ENCODE data around the gene SCUBE1. TPM values are rescaled to one million over a fixed set of nuclear protein-coding genes. Genes with fewer than 3 reads are reported as not detected.

SCUBE1 gene
- total and polyA plus RNA-seq, 4 donors, result 0.88 to 18.7 (median 3.5) TPM

GRCh38 chr22:43151251-43152002 lies 191.7 kb downstream of the SCUBE1 start, which contains the start of gene TSPO:
TSPO (plus strand) TSS chr22:43151559; CDS start chr22:43159239, 7,680 bp downstream.
- Histone ChIP-seq H3K4me3 (ENCODE audit: low read length in 2 of 2) (peak within 1 kb of the TSS; percentile 68 to 78), H3K27ac (ENCODE audit: low read depth in 1 of 2, low read length in 2 of 2) (peak within 1 kb of the TSS in 1 of 2 donors; percentile 87), H3K9me3 (ENCODE audit: control insufficient read depth, low read length) (no peaks in the 10 kb centered on the region), H3K36me3 (ENCODE audit: control insufficient read depth in 1 of 2, insufficient read depth in 2 of 2, low read length in 1 of 2) (no peaks in the 10 kb centered on the region), H3K27me3 (ENCODE audit: control insufficient read depth in 1 of 2, insufficient read depth in 2 of 2, low read length in 1 of 2) (no peaks in the 10 kb centered on the region), H3K4me1 (ENCODE audit: control insufficient read depth in 1 of 2, insufficient read depth in 2 of 2, low read length in 2 of 2) (no peaks in the 10 kb centered on the region)
- peak; percentile 91 to 95 for DNase-seq
- peak; percentile 89 for ATAC-seq (ENCODE audit: low FRiP score)
- intact Hi-C loops (cut with DNase I), result loop anchor here in 1 of 2 donors (2.0 kb wide), 1 partner anchor 35 kb away; the partner anchor contains the start of gene TTLL12
- 0 to 1% methylated on average over 61 to 75 of the region's 75 CpGs for WGBS, 2 donors

DNA sequence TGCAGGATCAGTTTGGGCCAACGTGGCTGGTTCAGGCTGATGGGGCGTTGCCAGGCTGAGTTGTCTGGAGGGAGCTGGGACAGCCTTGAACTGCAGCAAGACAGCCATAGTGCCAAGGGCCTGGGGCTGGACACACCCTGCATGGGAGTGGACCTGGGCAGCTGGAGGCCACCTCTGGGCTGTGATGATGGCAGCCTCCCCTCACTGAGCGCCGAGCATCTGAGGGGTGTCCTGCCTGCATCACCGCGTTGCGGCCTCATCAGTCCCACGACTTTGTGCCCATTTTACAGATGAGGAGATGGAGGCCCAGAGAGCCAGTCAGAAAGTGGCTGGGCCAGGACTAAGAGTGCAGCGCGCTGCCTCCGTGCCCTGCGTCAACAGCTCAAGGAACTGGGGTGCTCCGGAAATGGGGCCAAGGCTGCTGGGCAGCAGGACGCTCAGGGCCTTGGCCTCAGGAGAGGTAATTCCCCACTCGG lies 192.4 kb downstream of the SCUBE1 start:
- 58 to 64% methylated on average over 15 of the region's 15 CpGs for WGBS, 2 donors
- Histone ChIP-seq H3K4me3 (ENCODE audit: low read length in 2 of 2) (no peak overlapping the region), H3K36me3 (ENCODE audit: control insufficient read depth in 1 of 2, insufficient read depth in 2 of 2, low read length in 1 of 2) (no peaks in the 10 kb centered on the region), H3K9me3 (ENCODE audit: control insufficient read depth, low read length) (no peaks in the 10 kb centered on the region), H3K4me1 (ENCODE audit: control insufficient read depth in 1 of 2, insufficient read depth in 2 of 2, low read length in 2 of 2) (no peaks in the 10 kb centered on the region), H3K27me3 (ENCODE audit: control insufficient read depth in 1 of 2, insufficient read depth in 2 of 2, low read length in 1 of 2) (no peaks in the 10 kb centered on the region), H3K27ac (ENCODE audit: low read depth in 1 of 2, low read length in 2 of 2) (no peak overlapping the region)
- ATAC-seq (ENCODE audit: low FRiP score) (no peak), DNase-seq (no peak)
- intact Hi-C loops (cut with DNase I), result no loop called here

DNA sequence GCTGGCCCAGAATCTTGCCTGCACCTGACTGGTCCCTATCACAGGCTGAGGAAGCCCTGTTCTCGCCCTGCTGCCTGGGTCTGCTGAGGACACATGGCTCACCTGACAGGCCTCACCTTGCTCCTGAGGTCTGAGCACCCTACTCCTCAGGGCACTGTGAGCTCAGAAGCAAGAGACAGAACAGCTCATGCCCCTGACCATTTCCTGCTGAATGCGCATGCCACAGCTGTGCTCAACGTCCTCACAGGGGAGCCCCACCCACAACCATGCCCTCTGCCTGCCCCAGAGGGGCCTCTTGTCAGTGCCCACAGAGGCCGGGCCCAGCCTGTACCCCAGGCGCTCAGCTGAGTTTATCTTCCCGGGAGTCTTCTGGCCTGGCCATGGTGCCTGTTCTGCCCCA lies 194.6 kb downstream of the SCUBE1 start:
- Histone ChIP-seq H3K4me3 (ENCODE audit: low read length in 2 of 2) (no peak overlapping the region), H3K27ac (ENCODE audit: low read depth in 1 of 2, low read length in 2 of 2) (no peak overlapping the region), H3K4me1 (ENCODE audit: control insufficient read depth in 1 of 2, insufficient read depth in 2 of 2, low read length in 2 of 2) (no peaks in the 10 kb centered on the region), H3K9me3 (ENCODE audit: control insufficient read depth, low read length) (no peaks in the 10 kb centered on the region), H3K27me3 (ENCODE audit: control insufficient read depth in 1 of 2, insufficient read depth in 2 of 2, low read length in 1 of 2) (no peaks in the 10 kb centered on the region), H3K36me3 (ENCODE audit: control insufficient read depth in 1 of 2, insufficient read depth in 2 of 2, low read length in 1 of 2) (no peaks in the 10 kb centered on the region)
- DNase-seq (peak in 1 of 2 donors; percentile 63), ATAC-seq (ENCODE audit: low FRiP score) (no peak)
- 73% methylated on average over 6 of the region's 6 CpGs for WGBS, 2 donors
- intact Hi-C loops (cut with DNase I), result no loop called here

- Histone ChIP-seq H3K27me3 (ENCODE audit: control insufficient read depth in 1 of 2, insufficient read depth in 2 of 2, low read length in 1 of 2) (no peaks in the 10 kb centered on the region), H3K4me1 (ENCODE audit: control insufficient read depth in 1 of 2, insufficient read depth in 2 of 2, low read length in 2 of 2) (no peaks in the 10 kb centered on the region), H3K4me3 (ENCODE audit: low read length in 2 of 2) (no peak overlapping the region), H3K9me3 (ENCODE audit: control insufficient read depth, low read length) (no peaks in the 10 kb centered on the region), H3K36me3 (ENCODE audit: control insufficient read depth in 1 of 2, insufficient read depth in 2 of 2, low read length in 1 of 2) (no peaks in the 10 kb centered on the region), H3K27ac (ENCODE audit: low read depth in 1 of 2, low read length in 2 of 2) (no peak overlapping the region)
- intact Hi-C loops (cut with DNase I), result no loop called here
- ATAC-seq (ENCODE audit: low FRiP score) (no peak), DNase-seq (peak in 1 of 2 donors; percentile 68)
- WGBS, 2 donors, result 66 to 72% methylated on average over 8 of the region's 8 CpGs
Measured at GRCh38 chr22:43147821-43148220, 195.4 kb downstream of the SCUBE1 start.

Other genes starting within 250 kb of the SCUBE1 start
- gene BIK, start 232.6 kb downstream of the SCUBE1 start, total RNA-seq, result not detected
- gene BIK, start 232.6 kb downstream of the SCUBE1 start, polyA plus RNA-seq, result 1 to 10 TPM in 1 of 2 donors, under 1 TPM in 1; 0.23 to 1.6 TPM
- gene MCAT, start 200.0 kb downstream of the SCUBE1 start, total RNA-seq, result 10 to 100 TPM in 1 of 2 donors, 1 to 10 TPM in 1; 9.8 to 10.0 TPM
- 10 to 100 TPM in 1 of 2 donors, 1 to 10 TPM in 1; 6.5 to 12.8 TPM for gene MCAT, start 200.0 kb downstream of the SCUBE1 start, polyA plus RNA-seq
- gene TSPO, start 191.8 kb downstream of the SCUBE1 start, total RNA-seq, result 100 to 1,000 TPM in 1 of 2 donors, 10 to 100 TPM in 1; 88.7 to 120 TPM
- gene TSPO, start 191.8 kb downstream of the SCUBE1 start, polyA plus RNA-seq, result 100 to 1,000 TPM; 287 to 311 TPM
- 10 to 100 TPM; 13.1 to 16.4 TPM for gene TTLL12, start 156.2 kb downstream of the SCUBE1 start, total RNA-seq
- 10 to 100 TPM; 12.2 to 13.6 TPM for gene TTLL12, start 156.2 kb downstream of the SCUBE1 start, polyA plus RNA-seq
- not detected for gene MPPED1, start 68.6 kb upstream of the SCUBE1 start, total RNA-seq
- not detected for gene MPPED1, start 68.6 kb upstream of the SCUBE1 start, polyA plus RNA-seq

All from aorta (tissue), 5 donors.